Hepatocyte (in vitro differentiated cells): ENCODE data around the gene RGS17.

Experiments used
- CTCF ChIP-seq: fragments of 200-600 bp; sonication (generic); IDR thresholded peaks from 2 replicates; pipeline ENCODE4 v1.5.1; 2016; ENCODE audit warnings: antibody characterized with exemption, mild to moderate bottlenecking; ENCODE audit not compliant: poor library complexity
- EZH2 ChIP-seq: fragments of 200-600 bp; sonication (generic); IDR thresholded peaks from 2 replicates; pipeline ENCODE4 v1.6.1; 2016; ENCODE audit warnings: antibody characterized with exemption, mild to moderate bottlenecking, borderline replicate concordance
- EZH2phosphoT487 ChIP-seq: fragments of 200-600 bp; sonication (generic); IDR thresholded peaks from one replicate; pipeline ENCODE4 v1.6.1; 2018; ENCODE audit warnings: antibody characterized with exemption, mild to moderate bottlenecking, low read depth, moderate library complexity; ENCODE audit not compliant: unreplicated experiment, severe bottlenecking

DNA sequence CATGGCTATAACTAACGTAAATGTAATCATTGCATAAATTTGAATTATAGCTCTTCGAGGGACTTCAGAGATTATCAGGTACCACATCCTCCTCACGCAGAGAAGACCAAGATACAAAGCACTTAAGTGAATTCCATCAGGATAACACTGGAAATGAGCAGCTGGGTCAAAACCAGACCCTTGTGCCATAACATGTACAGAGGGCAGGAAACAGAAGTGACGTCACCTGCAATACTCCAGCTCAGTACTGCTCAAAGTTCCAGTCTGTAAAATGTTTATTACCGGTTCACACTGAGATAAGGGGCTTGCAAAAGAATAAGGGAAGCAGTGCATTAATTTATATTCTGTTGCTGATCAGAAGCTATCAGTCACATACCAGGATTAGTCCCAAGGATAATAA is 45.8 kb downstream of the RGS17 start:
- TF ChIP-seq CTCF (no peak), EZH2 (no peak), EZH2phosphoT487 (no peak)
